ENCODE measurements around the gene MAGEC1.

DNA sequence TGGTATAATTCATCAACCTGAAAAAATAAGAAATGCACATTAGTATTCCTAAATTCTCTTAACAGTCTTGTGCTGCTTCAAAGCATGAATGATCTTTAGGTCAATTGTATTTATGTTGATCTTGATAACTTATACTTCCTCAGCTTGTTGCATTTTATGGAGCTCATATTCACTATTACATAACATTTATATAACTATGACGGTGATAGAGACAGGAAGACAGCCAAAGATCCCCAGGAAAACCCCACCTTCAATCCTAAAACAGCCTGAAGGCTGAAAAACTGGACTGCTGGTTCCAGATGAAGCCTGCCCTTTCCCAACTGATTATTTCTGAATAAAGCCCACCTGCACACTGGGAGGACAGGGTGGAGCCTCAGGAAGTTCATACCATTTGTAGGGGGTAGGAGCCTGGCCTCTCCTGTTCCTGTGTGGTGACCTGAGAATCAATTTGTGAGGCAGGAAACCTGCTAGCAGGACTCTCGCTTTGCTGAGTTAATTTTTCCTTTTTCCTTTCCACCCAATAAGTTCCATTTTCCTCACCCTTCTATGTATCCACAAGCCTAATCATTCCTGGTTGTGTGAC, 30.5 kb downstream of the MAGEC1 start:
- TF ChIP-seq, protein P1, sequence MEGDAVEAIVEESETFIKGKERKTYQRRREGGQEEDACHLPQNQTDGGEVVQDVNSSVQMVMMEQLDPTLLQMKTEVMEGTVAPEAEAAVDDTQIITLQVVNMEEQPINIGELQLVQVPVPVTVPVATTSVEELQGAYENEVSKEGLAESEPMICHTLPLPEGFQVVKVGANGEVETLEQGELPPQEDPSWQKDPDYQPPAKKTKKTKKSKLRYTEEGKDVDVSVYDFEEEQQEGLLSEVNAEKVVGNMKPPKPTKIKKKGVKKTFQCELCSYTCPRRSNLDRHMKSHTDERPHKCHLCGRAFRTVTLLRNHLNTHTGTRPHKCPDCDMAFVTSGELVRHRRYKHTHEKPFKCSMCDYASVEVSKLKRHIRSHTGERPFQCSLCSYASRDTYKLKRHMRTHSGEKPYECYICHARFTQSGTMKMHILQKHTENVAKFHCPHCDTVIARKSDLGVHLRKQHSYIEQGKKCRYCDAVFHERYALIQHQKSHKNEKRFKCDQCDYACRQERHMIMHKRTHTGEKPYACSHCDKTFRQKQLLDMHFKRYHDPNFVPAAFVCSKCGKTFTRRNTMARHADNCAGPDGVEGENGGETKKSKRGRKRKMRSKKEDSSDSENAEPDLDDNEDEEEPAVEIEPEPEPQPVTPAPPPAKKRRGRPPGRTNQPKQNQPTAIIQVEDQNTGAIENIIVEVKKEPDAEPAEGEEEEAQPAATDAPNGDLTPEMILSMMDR (IDR thresholded peaks at IDR 0.05; ENCODE audit: poor library complexity, severe bottlenecking), result no peak
- TF ChIP-seq RAD21 (conservative IDR thresholded peaks at IDR 0.05) (no peak), POLR2AphosphoS5 (IDR thresholded peaks at IDR 0.05) (no peak), TAF1 (IDR thresholded peaks at IDR 0.05; ENCODE audit: low read depth) (no peak), SMC3 (conservative IDR thresholded peaks at IDR 0.05; ENCODE audit: poor library complexity) (no peak), EZH2 (IDR thresholded peaks at IDR 0.05; ENCODE audit: borderline replicate concordance, insufficient read depth, low read length, poor library complexity, severe bottlenecking) (no peak), MXI1 (conservative IDR thresholded peaks at IDR 0.05; ENCODE audit: poor library complexity, severe bottlenecking) (no peak), EP300 (conservative IDR thresholded peaks at IDR 0.05; ENCODE audit: poor library complexity, severe bottlenecking) (no peak)

All from neural cell (in vitro differentiated cells).